Activated naive CD4-positive, alpha-beta T cell (primary cell): ENCODE measurements around the gene LILRA5.
"Not testable (repeated sequence)": the region's sequence is repeated elsewhere in the genome, so short reads cannot be mapped to it uniquely, and the experiment has no call there.

Experiments
- DNase-seq, 4 experiments: peaks; one replicate each; lab custom pipeline; 2025; lab: John Stamatoyannopoulos, UW

Gene LILRA5

GRCh38 chr19:54273821-54274220, 39.1 kb downstream of the LILRA5 start:
- no peak for DNase-seq

GRCh38 chr19:54272181-54272580, 40.8 kb downstream of the LILRA5 start:
- DNase-seq, result not testable (repeated sequence)

- not testable (repeated sequence) for DNase-seq
Measured at GRCh38 chr19:54271587-54271986, 41.4 kb downstream of the LILRA5 start.

- no peak for DNase-seq
Measured at GRCh38 chr19:54271106-54271505, 41.9 kb downstream of the LILRA5 start.

DNA sequence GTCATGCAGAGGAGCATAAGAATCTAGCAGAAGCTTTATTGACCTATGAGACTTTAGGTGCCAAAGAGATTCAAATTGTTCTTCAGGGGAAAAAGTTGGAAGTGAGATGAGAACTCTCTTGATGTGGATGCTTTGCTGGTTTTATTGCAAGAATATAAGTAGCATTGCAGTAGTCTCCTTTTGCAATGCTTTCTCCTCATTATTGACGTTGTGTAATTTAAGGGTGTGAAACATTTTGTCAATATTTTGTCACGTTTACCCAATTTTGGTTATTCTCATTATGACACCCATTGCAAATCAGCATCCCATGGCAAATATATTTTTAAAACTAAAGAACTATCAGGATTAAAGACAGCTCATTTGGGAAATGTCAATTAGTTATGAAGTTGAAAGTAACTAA, 44.0 kb downstream of the LILRA5 start:
- no peak for DNase-seq

DNA sequence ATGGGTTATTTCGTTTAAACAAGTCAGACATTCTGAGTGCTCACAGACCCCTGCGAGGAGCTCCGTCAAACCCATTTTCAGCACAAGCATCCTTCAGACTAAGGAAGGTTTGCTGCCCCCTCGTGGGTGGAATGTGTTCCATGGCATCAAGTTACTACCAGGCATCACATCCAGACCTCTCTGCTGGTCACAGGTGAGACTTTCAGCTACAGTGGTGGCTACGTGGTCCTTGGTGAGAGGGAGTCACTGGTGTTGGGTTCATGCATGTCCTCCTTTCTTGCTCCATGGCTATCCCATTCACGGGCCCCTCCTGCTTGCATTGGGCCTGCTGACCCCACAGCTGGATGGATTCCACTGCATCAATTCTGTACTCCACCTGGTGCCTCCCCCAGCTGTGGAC, 46.8 kb downstream of the LILRA5 start:
- peak; percentile 26 to 54 (median 48) for DNase-seq

DNA sequence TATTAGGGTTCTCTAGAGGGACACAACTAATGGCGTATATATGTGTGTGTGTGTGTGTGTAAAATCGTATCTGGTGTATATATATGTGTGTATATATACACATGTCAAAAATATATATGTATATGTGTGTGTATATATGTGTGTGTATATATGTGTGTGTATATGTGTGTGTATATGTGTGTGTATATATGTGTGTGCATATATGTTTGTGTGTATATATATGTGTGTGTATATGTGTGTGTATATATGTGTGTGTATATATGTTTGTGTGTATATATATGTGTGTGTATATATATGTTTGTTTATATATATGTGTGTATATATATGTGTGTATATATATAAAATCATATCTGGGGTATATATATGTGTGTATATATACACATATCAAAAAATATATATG, 50.5 kb downstream of the LILRA5 start:
- DNase-seq, result no peak

DNA sequence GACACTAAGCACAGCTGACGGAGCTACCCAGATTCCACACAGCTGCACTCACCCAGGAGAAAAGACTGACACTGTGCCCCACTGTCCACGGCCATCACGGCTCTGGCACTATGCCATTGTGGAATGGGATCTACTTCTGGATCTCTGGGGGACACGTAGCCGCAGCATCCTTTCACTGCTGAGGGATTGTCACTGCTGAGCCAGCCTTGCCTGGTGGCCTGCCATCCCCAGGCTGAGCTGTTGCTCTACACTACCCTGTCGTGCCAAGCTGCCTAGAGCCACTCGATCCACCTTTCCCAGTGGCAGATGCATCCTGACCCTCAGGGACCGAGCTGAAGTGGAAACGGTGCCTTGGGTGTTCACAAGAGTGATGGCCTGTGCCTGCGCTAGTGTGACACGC, 50.9 kb downstream of the LILRA5 start:
- DNase-seq, result no peak

DNA sequence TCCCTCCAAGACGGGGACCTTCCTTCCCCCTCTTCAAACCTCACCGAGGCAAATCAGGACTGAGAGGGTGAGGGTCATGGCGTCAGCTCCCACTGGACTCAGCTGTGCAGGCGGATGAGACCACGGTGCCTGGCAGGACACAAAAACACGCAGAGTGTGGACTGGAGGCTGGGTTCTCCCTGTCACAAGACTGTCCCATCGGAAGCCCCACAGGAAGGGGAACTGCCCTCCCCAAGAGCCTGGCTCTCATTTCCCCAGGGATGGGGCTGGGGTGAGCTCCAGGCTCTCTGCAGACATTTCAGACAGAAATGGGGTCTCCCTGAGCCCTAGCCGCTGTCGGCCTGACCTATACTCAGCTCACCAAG, 55.9 kb downstream of the LILRA5 start, which contains the start of gene LILRB5:
Gene LILRB5 (minus strand): TSS at position 158 of the 365 bp plus-strand sequence. CDS start 80 bp downstream, at position 78.
- no peak for DNase-seq
